ENCODE results near the gene EXOC3L4.
A peak's percentile ranks its signal among the peaks of the same experiment; 100 is the strongest.
"Not testable (repeated sequence)": the region's sequence is repeated elsewhere in the genome, so short reads cannot be mapped to it uniquely, and the experiment has no call there.

EXOC3L4 gene

DNA sequence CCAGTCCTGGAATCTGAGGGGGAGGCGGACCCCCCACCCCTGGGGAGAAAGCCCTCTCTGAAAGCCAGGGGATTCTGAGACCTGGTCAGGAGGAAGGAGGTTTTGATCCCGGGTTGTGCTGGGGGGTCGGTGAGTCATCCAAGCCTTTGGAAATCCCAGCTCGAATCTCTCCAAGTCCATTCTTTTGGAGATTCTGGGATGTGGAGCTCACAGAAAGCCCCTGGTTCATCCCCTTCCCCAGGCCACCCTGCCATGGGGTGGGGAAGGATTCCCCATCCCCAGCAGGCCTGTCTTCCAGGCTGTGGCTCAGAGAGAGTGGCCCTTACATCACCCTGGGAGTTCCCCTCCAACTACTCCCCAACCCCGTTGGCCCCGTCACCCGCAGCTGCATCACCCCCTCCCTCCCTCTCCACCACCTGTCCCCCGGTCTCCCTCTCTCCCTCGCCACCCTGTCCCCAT lies 14.3 kb downstream of the EXOC3L4 start:
- peak; percentile 77 for DNase-seq

DNA sequence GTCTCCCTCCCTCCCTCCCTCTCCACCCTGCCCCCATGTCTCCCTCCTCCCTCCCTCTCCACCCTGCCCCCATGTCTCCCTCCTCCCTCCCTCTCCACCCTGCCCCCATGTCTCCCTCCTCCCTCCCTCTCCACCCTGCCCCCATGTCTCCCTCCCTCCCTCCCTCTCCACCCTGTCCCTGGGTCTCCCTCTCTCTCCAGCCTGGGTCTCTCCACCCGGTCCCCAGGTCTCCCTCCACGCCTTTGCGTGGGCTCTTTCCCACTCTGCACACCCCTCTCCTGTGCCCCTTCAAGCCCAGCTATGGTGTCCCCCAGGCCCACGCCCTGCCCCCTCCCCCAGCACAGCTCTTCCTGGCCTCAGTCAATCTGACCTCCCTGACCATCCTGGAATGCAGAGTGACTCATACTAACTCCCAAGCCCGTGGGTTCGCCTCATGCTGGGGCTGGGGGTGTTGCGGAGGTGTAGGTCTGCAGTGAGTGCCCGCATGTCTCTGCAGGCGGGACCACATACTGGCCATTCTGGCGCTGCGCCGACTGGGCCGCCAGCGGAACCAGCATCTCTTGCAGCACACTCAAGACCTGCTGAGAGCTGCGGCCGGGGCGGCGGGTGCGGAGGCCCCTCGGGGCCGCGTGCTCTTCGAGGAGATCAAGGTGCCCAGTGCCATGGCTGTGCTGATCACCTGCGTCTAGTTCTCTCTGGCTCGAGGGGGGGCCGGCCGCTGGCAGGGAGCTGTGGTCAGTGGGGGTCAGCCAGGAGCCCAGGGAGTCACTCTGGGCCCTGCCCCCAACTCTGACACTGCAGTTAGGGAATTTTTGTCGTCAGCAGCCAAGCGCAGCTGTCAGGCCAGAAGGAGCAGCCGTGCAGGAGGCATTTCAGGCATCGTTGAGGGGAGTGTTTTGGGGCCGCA lies 15.3 kb downstream of the EXOC3L4 start:
- peak; percentile 14 for DNase-seq

DNA sequence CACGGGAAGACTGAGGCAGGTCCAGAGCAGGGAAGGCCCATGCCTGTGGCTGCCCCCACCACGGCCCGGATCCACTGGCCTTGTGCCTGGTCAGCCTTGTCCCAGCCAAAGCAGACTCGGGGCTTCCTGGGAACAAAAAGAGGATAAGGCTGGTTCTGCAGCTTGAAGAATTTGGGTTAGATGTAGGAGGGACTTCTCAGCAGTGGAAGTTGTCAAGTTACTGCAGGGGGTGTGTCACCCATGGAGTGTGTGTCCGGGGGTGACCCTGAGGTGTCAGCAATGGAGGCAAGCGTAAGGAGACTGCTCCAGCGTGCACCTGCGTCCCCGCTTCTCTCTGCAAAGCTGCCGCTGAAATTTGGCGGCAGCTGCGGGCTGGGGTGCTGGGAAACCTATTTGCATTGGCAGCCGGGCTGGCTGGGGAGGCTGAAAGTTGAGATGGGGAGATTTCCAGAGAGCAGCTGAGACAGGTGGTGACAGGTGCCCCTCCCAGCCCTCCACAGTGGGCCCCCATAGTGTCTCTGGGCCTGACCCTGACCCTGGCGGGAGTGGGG lies 16.2 kb downstream of the EXOC3L4 start:
- peak; percentile 79 for DNase-seq

DNA sequence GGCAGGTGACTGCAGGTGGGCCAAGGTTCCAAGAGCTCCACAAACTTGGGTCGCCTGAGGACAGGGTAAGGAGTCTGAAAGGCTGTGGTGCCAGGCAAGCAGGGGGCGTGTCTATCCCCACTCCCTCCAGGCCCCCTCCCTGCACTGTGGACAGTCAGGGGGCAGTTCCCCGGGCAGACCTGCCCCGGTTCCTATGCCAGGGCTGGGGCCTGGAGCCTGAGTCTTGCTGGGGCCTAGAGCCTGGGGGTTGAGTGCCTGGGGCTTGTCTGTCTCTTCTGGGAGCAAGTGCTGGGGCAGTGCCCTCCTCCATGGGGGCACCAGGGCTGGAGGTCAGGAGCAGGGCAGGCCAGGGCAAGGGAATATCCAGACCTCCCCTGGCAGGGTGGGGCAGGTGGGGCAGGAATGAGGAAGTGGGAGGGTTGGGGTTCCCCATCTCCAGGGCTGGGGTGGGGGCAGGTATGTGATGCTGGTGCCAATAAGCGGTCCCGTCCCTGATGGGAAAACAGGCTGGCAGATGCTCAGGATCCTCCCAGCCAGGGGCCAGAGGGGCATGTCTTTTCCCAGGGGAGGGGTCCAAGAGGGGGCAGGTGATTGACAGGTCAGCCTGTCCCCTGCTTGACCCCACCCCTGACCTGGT lies 16.8 kb downstream of the EXOC3L4 start:
- DNase-seq = no peak

DNA sequence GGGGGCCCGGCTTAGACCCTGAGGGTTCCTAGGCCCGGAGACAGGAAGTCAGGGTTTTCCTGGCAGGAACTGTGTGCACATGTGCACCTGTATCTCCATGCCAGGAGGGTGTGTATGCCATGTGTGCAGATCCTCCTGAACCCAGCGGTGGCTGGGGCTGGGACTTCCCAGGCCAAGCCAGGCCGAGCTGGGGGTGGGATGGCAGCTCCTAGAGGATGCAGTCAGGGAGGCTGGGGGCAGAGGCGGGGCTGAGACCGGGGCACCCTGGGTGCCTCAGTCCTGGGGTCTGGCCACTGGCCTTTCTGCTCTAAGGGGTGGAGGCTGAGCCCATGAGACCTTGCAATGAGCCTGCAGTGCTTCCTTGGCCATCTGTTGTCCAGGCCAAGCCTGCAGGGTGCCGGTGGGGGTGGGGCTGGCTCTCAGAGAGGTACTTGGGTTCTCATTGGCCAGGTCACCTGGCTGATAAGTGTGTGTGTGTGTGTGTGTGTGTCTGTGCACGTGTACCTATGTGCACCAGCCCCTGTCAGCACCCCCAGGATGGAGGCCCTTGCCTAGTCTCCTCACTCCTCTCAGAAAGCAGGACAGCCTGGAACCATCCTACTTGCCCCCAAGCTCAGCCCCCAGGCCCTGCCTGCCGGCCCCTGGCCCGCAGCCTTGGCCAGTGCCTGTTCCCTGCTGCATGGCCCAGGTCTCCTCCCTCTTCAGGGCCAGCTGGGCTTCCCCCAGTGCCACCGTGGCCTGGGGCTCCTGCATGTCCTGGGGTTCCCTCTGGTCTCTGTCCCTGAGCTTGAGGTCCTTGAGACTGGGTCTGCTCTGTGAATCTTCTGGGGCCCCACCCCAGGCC lies 18.1 kb downstream of the EXOC3L4 start:
- DNase-seq = no peak

DNA sequence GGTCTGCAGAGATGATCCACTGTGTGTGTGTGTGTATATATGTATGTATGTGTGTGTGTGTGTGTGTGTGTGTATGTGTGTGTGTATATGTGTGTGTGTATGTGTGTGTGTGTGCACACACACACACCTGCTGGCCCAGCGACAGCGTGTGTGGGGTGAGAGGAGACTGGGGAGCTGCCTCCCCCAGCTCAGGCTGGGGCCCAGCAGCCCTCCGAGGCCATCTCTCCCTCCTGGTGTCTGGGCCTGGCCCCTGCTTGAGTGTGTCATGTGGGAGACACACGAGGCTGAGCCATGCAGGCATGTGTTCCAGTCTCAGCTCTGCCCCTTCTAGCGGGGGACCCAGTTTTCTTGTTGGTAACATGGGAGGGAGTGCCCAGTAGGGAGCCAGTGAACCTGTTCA lies 18.8 kb downstream of the EXOC3L4 start:
- DNase-seq = no peak

DNA sequence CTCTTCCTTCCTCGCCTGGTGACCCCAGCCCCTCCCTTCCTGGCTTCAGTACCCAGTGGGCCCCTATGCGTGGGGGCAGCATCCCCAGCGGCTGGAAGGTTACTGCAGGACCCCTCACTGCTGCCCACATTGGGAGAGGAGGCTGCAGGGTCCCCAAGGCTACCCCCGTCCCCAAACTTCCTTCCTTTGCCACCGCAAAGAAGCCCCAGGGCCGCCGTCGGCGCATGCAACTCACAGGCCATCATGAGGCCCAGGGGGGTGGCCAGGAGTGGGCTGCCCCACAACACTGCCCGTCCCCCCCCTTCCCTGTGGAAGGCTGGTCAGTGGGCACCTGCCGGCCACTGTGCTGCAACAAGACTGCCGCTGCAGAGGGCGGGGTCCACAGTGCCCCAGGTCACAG lies 19.2 kb downstream of the EXOC3L4 start:
- DNase-seq = no peak

DNA sequence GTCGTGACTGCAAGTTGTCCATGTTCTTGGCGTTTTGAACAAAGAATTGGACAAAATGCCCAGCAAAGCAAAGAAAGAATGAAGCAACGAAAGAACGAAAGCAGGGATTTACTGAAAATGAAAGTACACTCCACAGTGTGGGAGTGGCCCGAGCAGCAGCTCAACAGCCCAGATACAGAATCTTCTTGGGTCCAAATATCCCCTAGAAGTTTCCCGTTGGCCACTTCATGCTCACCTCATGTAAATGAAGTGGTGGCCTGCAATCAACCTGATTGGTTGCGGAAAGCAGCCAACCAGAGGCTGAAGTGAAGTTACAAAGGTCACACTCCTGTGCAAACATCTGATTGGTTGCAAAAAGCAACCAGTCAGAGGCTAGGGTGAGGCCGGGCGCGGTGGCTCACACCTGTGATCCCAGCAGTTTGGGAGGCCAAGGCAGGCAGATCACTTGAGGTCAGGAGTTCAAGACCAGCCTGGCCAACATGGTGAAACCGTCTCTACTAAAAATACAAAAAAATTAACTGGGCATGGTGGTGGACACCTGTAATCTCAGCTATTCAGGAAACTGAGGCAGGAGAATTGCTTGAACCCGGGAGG lies 20.7 kb downstream of the EXOC3L4 start:
- not testable (repeated sequence) for DNase-seq

DNA sequence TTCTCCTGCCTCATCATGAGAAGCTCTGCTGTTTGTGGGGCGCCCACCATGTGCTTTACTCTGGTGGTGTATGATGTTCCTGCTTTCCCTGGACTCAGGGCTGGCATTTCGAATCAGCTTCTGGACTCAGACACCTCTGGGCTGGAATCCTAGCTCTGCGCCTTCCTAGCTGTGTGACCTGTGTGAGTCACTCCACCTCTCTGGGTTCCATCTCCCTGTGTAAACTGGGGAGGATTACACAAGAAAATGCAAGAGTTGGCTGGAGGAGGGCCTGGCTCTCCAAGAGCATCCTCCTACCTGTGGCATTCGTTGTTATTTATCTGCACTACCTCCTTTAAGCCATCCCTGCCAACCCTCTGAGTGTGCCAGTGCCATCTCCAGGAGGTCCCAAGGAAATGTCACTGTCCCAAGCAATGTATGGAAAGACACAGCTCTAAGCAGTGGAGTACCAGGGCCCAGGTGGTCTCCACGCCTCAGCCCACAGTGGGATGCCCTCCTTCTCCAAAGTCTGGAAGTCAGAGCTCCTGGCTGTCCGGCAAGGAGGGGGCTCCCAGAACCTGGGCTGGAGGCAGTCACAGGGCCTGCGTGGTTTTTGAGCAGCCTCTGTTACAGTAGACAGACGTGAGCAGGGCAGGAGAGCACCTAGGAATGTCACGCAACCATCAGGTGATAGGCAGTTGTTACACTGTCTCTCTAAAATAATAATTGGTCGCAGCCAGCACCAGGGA lies 21.5 kb downstream of the EXOC3L4 start:
- DNase-seq = no peak

DNA sequence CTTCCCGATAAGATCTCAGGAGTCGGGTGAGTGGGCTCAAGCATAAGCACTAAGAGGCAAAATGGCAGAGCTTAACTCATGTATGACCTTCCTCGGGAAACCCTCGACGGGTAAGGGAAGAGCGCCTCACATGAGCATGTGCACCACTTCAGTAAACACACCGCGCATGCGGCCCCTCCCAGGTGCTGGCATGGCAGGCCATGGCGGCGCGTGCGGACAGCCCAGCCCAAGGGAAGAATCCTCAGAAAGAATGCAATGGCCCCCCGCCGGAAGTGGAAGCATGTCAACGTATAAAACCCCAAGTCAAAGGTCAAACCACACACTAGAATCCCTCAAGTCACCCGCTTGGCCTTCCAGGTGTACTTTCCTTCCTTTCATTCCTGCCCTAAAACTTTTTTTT lies 22.1 kb downstream of the EXOC3L4 start:
- no peak for DNase-seq

DNA sequence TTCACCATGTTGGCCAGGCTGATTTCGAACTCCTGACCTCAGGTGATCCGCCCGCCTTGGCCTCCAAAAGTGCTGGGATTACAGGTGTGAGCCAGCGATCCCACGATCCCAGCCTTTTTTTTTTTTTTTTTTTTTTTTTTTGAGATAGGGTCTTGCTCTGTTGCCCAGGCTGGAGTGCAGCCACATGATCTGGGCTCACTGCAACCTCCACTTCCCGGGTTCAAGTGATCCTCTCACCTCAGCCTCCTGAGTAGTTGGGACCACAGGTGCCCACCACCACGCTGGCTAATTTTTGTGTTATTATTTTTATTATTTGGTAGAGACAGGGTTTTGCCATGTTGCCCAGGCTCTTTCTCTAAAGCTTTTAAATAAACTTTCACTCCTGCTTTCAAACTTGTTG lies 23.0 kb downstream of the EXOC3L4 start:
- not testable (repeated sequence) for DNase-seq

DNA sequence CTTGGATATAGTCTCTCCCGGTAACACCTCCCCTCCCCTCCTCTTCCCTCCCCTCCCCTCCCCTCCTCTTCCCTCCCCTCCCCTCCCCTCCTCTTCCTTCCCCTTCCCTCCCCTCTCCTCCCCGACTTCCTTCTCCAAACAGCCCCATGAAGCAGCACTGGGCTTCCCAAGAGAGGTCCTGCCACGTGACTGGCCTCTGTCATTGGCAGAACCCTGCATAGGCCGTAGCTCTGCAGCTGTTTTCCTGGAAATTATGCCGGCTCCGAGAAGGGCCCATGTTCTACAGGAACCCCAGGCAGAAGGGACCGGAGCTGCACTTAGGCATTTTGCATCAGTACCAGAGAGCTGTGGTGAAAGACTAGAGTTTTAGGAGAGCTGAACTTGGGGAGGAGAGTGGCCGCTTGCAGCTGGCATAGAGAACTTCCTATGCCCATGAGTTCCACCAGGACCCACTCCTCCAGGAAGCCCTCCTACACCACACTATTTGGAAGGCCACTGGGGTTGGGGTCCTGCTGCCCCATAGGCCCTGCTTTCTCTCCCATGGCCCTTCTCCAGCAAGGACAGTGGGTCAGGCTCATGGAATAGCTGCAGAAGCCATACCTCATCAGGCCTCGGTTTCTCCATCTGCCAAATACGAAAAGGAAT lies 23.6 kb downstream of the EXOC3L4 start:
- DNase-seq = no peak

DNA sequence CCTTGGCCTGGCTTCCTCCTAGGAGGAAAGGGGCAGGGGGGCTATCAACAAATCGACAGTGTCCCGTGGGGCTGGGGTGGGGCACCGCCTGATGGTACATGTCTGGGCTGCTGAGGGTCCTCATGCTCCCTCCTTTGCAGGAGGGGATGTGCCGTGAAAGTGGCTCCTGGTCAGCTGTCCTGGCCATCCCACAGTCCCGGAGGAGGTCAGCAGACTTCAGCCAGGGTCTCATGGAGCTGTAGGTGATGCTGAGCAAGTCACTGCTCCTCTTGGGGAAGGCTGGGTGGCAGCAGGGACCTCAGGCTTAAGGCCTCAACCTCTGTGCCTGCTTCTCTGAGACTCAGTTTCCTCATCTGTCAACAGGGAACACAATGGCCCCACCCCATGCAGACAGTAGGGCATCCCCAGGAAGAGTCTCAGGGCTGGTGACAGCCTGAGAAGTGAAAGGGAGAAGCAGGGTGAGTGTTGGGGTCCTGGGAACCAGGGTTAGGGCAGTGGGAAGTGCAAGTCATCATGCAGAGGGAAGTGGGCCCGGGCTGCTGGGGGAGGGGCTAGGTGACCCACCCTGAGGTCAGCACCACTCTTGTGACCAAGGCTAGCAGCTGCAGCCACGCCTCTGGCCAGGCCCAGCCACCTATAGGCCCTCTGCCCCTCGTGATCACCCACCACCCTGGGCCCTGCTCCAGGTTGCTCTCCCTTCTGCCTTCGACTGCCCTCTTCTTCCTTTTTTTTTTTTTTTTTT lies 24.3 kb downstream of the EXOC3L4 start:
- no peak for DNase-seq

DNA sequence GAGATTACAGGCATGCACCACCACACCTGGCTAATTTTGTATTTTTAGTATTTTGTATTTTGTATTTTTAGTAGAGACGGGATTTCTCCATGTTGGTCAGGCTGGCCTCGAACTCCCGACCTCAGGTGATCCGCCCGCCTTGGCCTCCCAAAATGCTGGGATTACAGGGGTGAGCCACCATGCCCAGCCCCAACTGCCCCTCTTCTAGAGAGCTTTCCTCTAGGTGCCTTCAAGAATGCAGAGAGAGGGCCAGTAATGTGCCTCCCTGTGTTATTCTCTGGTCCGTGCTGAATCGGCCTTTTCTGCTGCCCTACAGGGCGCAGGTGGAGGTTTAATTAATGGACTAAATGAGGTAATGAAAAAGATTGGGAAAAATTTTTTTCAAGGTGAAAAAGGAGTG lies 25.0 kb downstream of the EXOC3L4 start:
- not testable (repeated sequence) for DNase-seq

DNA sequence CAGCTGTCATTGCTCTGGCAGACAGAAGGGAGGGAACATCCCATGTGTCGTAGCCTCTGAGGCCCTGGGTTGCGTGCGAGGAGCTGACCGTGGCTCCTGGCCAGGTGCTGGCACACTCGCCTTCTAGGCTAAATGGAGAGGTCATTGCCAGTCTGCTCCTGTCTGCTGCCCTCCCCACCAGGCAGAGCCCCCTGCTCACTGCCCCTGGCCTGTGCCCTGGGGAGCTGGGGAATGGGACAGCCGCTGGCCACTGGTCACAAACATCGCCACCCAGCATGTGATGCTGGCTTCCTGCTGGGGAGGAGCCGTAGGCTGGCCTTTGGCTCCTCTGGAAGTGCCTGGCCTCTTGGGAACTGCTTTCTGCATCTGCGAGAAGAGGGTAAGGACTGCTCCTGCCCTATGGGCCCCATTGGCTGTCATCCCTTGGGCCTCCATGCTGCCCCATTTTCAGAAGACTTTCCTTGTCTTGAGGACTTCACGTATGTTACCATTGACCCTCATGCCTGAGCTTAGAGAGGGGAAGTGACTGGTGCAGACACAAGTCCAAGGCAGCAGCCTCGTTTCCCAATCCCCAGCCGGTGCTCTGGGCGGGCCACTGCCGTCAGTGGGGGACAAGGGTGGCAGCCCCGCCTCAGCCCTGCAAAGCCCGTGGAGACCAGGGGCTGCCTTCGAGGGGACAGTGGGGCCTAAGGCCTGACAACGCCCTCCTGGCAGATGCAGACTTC lies 26.8 kb downstream of the EXOC3L4 start:
- DNase-seq = no peak

DNA sequence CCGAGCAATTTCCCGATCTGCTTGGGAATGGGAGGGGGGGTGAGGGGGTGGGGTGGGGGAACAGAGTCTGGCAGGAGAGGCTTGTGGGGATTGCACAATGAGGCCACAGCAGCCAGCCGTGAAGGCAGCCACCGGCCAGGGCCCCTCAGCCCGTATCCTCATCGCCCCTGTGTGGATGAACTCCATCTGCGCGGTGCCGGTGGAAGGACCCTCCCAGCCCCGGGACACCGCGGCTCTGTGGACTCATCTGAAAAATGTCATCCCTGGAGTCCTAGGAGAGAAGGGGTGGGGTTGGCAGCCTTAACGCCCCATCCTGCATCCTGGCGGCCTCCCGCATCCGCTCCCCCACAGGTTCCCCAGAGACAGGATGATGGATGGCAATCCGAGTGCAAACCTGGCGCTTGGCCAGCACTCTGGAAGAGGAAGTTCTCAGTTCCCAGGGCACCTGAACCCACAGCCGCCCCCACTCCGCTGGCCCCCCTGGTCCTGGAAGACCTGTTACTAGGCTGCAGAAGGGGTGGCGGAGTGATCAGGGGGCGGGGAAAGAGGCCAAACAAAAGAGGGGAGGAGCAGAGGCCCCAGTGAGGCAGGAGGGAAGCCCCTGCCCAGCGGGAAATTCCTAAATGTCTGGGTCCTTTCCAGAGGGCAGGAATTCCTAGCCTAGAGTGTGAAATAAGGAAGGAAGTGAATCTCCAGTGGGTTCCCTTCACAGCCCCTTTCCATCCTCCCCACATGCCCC lies 27.5 kb downstream of the EXOC3L4 start:
- DNase-seq = peak; percentile 100

DNA sequence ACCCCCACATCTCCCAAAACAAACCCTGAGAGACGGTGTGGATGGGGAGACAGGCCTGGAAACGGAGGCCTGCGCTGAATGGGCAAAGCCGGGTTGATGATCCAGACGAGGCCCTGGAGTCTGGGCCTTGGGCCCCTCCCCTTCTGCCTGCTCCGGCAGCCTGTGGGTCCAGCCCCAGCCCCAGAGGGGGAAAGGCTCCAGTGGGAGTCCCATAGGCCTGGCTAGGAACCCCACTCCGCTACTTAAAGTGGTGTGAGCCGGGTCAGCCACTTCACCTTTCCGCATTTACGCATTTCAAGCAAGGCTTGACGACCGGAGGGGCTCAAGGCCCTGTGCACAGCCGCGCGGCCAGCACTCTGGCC lies 28.0 kb downstream of the EXOC3L4 start:
- peak; percentile 47 for DNase-seq

DNA sequence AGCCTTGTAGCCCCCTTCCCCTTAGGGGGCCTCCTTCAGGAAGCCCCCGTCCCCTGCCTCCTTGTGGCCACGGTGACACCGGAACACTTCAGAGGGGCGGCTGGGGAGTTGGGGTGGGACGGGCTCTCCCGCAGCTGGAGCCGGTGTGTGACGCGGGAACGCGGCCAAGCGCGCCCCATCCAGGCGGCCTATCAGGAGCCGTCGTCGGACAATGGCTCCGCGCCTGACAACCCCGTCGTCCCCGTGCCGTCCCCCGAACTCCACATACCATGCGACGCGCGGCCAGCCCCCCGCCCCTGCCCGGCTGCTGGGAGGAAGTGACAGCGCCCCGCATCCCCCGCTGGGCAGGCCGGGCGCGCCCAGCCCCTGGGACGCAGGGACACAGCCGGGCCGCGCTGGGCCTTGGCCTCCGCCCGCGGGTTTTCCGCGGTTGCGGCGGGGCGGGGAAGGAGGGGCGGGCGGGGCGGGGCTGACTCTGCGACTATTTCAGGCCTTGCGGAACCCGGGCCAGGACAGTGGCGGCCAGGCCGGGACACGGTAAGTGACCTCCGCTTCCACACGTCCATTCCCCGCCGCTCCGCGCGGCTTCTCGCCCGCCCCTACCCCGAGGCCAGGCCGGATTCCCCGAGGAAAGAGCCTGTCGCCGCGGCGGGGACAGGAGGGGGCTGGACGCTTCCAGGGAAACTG lies 28.6 kb downstream of the EXOC3L4 start, which contains the start of gene TNFAIP2:
TNFAIP2 (plus strand) TSS at position 515 of the 687 bp plus-strand sequence. CDS start 2,997 bp downstream, outside the sequence.
- peak; percentile 26 for DNase-seq

All from NCI-H2171 (cell line).